ENCODE data around the gene IFI35.
"Not testable (repeated sequence)": the region's sequence is repeated elsewhere in the genome, so short reads cannot be mapped to it uniquely, and the experiment has no call there.

The IFI35 gene

DNA sequence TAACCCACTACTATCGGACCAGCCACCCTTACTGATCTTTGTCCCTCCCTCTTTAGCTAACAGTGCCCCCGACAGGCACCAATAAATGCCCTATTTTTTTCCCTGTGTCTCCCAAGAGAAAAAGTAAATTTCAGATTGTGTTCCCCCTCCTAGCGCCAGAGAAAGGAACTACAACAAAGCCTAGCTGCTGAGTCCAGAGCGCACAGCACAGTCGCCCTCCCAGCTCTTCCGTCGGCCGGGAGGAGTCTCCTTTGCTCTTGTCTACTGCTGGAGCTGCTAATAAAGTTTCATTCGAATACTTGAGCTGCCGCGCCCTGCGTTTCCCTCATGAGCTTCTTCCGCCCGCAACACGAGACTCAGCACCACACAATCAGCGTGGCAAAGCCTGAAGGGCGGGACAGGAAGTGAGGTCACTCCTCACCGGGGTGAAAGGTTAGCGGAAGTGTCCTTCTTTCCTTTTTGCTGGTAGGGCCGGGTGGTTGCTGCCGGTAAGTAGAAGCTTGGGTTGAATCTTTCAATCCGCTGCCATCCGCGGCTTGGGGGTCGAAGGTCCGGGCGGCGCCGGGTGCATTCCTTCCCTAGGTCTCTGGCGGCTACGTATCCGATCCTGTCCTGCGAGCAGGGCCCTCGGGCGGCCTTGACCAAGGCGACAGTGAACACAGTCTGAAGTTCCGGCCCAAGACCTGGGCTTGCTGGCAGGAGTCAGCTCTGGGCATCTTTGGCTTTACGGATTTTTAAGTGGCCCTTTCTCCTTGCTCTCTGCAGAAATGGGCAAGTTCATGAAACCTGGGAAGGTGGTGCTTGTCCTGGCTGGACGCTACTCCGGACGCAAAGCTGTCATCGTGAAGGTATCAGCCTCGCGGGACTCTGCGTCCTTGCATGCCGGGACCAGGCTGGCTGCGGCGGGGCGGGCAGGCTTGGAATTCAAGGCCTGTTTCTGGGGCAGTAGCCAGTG lies 8.3 kb upstream of the IFI35 start, which contains the start of gene RPL27:
RPL27 (plus strand) TSS at position 436 of the 955 bp plus-strand sequence; CDS start at position 768, 332 bp downstream.
- DNase-seq (ENCODE audit: low spot score) = peak; percentile 97

DNA sequence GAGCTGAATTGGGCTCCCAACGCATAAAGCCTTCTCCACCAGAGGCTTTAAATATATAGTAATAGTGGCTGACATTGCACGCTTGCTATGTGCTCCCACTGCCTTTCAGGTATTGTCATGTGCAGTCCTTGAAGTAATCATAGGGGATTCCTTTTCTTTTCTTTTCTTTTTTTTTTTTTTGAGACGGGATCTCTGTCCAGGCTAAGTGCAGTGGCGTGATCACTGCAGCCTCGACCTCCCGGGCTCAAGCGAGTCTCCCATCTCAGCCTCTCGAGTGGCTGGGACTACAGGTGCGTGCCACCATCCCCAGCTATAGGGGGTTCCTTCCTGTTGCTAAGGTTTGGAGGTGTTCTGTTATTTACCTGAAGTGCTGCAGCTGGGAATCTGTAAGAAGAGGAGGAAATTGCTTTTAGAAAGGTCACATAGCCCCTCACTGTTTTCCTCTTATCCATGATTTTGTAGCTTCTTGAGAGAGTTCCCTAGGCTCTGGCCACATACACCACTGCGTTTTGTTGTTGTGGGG lies 7.5 kb upstream of the IFI35 start:
- no peak for DNase-seq (ENCODE audit: low spot score)

DNA sequence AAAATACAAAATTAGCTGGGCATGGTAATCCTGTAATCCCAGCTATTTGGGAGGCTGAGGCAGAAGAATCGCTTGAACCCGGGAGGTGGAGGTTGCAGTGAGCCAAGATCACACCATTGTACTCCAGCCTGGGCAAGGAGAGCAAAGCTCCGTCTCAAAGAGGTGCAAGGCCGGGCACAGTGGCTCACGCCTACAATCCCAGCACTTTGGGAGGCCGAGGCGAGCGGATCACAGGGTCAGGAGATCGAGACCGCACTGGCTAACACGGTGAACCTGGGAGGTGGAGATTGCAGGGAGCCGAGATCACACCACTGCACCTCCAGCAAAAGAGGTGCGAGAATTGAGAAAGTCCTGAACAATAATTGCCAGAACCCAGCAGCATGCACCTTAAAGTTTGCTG lies 5.7 kb upstream of the IFI35 start:
- DNase-seq (ENCODE audit: low spot score) = not testable (repeated sequence)

DNA sequence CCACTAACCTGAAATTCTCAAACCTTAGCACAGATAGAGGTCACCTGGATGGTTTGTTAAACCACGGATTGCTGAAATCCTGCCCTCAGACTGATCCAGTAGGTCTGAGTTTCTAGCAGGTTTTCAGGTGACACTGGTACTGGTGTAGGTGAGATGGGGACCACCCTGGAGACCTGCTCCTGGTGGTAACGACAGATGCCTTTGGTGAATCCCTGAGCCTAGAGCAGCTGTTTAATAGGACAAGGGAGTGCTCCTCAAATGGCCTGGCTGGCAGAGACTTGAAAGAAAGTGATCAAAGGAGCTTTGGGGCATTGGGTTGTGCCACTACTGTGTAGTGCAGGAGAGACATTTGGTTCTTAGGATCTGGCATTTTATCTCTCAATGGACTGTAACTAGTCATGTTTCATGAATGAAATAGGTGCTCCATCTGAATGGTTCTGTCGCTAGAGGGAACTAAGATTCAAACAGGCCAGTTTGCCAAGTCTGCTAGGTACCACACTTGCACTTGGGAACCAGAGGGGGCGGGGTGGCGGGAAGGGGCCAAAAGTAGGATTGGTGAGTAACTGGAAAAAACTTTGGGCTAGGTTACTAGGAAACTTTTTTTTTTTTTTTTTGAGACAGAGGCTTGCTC lies 2.9 kb upstream of the IFI35 start:
- DNase-seq (ENCODE audit: low spot score) = no peak

DNA sequence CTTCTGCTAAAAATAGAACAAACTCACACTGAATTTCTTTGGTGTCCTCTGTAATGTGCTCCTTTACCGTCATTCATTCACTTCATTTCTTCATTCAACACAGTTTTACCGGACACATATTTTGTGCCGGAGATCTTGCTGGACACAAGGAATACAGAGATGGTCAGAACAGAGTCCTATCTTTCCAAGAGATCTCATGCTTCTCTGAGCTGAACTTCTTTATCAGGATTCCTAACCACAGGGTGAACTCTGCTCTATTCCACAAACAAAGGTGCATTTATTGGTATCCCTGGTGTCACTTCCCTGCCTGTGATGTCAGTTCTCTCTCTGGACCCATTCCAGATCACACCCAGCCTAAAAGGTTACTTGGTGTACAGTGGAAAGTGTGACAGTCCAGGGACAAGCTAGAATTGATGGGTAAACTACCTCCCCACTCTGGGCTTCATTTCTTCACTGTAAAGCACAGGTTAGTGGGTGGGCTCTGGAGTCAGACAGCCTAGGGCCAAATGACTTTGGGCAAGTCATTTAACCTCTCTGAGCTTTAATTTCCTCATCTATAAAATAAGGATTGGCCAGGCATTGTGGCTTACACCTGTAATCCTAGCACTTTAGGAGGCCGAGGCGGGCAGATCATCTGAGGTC lies 4.2 kb downstream of the IFI35 start:
- DNase-seq (ENCODE audit: low spot score) = no peak

DNA sequence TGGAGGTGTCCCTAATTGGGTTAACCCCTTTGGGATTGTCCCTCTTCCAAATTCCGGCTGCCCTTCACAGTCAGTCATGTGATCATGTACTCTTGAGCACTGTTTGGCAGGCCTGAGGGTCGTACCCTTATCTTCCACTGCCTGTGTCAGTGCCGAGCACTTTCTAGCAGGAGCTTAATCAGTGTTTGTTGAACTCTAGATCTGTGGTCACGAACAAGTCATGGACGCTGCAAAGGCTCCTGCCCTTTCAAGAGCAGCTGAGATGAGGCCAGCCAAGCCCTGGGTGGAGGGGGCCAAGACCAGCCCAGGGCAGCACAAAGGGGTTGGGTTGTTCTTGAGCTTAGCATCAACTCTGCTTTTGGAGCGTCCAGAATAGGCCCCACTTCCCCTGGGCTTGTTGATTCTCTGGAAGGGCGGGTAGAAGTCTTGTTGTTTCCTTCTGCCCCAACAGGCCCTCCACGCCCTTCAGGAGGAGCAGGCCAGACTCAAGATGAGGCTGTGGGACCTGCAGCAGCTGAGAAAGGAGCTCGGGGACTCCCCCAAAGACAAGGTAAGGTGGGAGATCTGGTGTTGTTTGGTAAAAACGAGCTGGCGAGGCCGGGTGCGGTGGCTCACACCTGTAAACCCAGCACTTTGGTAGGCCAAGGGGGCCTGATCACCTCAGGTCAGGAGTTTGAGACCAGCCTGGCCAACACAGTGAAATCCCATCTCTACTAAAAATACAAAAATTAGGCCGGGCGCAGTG lies 5.3 kb downstream of the IFI35 start:
- no peak for DNase-seq (ENCODE audit: low spot score)

DNA sequence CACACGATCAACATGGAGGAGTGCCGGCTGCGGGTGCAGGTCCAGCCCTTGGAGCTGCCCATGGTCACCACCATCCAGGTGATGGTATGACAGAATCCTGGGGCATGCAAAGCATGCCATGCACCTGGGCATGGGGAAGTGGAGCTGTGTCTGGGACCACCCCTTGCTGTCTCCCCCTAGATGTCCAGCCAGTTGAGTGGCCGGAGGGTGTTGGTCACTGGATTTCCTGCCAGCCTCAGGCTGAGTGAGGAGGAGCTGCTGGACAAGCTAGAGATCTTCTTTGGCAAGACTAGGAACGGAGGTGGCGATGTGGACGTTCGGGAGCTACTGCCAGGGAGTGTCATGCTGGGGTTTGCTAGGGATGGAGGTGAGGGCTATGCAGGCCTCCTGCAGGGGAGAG lies 6.7 kb downstream of the IFI35 start:
- no peak for DNase-seq (ENCODE audit: low spot score)

DNA sequence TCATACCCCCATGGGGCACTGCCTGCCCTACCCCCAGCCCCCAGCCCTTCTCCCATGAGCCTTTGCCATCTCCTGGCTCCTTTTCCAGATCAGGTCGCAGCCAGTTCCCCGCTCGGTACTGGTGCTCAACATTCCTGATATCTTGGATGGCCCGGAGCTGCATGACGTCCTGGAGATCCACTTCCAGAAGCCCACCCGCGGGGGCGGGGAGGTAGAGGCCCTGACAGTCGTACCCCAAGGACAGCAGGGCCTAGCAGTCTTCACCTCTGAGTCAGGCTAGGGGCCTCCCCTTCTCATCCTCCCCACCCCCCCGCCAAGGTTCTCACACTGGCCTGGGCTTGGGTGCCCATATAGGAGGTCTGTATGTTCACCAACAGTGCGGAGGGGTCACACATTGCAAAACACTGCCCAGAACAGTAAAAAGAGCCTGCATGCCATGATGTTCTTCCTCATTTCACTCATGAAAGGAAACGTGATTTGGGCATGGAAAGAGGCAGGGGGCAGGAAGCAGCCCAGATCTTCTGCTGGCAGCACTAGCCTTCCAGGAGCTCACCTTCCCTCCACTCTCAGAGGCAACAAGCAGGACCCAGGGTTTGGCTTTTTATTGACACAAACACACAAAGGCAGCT lies 7.5 kb downstream of the IFI35 start:
- DNase-seq (ENCODE audit: low spot score) = no peak

DNA sequence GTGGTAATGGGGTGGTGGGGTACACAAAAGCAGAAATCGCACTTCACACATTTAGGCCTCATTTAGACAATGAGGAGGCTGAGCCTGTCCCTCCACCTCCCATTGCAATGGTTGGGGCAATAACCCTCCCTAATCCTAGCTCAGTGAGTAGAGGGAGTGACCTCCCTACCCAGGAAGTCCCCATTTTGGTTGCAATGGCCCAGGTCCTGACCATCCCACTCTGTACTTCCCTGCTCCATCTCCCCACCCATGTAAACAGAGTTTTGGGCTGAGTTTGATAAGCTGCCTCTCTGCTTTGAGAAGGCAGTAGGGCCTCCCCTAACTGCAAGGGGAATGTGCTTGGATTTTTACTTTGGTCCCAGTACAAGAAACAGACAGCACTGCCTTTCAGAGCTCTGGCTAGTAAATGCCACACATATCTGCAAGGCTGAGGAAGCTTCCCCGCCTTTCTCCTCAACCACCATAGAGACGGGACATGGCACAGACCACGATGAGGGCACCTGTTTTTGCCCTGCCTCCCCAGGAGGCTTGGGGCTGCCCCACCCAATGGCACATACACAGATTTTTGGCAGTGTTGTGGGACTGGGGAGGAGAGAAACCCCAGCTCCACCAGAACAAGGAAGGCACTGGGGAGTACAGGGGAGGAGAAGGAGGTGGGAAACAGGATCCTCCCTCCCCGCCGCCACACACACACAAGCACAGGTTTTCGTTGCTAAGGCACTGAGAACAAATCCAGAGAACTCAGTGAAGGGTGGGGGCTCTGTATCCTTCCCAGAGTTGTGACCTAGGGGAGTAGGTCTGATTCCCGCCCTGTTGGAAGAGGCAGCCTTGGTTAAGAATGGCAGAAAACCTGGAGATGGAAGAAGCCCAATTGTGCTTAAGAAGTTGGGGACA lies 8.3 kb downstream of the IFI35 start:
- DNase-seq (ENCODE audit: low spot score) = no peak

DNA sequence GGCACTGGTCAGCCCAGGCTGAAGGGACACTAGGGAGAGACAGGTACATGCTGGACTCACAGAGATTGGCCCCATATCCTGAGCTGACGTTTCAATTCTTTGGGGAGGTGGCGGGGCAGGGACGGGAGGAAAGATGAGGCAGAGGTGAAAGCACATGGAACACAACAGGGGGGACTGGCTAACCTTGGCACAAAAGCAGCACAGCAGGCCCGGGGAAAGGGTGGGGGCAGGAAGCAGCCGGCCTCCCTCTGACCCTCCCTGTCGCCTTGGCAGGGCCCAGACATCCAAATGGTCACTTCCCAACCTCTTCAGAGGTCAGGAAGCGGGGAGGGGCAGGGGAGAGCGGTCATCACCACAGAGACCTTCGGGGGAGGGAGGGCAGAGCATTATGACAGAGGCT lies 9.0 kb downstream of the IFI35 start:
- DNase-seq (ENCODE audit: low spot score) = no peak

DNA sequence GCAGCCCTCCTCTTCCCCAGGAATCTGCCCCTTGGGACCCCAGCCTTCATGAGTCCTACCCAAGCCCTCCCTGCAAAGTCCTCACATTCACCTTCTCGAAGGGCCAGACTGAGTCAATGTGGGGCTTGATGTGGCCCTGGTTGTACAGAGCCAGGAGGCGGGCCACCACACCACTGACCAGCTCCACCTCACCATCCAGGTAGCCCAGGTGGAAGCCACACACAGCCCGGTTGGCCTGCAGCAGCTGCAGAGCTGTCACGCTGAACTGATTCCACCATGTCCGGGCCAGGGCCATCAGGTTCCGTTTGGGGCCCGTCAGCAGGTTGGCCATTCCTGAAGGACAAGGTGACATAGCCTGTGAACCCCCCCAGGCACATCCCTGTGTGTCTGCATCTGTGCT lies 9.6 kb downstream of the IFI35 start:
- DNase-seq (ENCODE audit: low spot score) = no peak

DNA sequence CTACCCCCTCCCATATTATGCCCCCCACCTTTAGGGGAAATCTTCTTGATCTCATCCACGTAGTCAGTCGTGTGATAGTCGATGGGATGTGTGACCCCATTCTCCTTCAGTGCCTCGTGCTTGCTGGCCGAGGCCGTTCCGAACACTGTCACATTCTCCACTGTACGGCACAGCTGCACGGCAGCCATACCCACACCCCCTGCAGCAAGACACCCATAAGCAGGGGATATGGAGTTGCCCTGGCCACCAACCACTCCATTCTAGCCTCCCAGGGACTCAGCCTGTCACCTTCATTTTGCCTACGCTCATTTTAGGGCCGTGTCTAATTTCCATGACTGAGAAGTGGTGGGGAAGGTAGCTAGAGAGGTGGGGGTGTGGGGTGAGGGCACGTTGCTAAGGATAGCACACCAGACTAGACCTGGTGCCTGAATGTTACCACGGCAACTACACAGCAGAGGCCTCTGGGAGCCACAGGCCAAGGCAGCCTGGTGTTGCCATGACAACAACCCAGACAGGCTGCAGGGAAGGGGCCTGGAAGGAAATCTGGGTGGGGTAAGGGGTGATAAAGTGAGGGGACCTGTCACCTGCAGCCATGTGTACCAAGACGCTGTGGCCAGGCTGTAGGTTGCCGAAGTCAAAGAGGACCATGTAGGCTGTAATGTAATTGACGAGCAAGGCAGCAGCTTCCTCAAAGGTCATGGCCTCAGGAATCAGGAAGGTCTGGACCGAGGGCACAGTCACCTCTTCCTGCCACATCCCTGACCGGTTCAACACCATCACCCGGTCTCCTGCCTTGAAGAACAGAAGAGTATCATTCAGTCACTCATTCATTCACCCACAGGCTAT lies 11.6 kb downstream of the IFI35 start:
- DNase-seq (ENCODE audit: low spot score) = no peak

DNA sequence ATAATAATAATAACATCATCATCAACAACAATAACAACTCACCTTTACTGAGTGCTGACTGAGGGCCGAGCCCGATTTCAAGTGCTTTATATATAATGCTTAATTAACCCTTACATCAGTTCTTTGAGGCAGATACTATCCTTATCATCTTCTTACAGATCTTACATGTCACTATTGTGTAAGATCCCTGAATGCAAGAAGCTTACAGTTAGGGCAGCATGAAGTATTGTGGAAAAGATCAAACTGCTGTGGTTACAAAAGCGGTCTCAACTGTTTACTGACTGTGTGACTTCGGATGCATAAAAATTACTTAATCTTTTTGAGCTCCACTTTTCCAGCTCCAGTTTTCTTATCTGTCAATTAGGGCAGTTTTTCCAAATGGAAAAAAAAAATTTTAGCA lies 12.3 kb downstream of the IFI35 start:
- no peak for DNase-seq (ENCODE audit: low spot score)

DNA sequence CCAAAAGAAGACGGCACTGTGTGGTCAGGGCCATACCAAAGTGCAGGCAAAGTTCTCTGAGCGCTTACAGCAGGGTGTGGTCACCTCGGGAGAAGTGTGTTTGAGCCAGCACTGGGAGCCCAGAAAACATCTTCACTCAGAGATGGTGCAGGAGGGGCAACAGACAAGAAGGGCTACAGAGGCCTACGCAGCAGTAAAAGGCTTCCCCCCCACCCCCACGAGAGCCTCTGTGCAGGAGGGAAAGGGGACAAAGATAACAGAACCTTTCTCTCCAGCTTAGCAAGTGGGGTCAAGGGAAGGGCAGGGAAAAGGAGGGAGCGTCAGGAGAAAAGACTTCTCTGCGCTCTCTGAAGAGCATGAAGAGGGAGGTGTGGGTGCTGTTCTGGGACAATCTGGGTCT lies 12.8 kb downstream of the IFI35 start:
- peak; percentile 41 for DNase-seq (ENCODE audit: low spot score)

DNA sequence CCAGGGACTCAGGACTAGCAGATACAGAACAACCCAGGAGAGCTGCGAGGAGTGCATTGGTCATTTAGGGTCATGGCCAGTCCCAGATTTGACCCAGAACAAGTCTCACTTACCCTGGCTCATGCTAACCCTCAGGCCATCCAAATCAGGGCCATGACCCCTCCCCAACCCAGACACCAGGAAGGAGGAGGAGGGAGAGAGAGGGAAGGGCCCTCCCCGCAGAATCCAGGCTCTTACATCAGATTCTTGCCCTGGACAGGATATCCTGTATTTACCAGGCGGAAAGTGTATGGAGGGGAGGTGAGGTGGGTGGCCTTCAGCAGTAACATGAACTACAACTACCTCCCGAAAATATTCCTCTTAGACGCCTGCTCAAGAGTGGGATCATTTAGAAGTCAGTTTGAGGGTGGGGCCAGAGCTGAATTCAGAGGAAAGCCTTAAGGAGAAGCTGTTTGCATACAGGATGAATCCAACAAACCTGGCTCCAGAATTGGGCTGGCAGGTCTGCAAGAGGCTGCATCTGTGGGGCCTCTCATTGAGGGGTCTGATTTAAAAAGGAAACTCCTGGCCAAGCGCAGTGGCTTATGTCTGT lies 13.5 kb downstream of the IFI35 start:
- DNase-seq (ENCODE audit: low spot score) = no peak

DNA sequence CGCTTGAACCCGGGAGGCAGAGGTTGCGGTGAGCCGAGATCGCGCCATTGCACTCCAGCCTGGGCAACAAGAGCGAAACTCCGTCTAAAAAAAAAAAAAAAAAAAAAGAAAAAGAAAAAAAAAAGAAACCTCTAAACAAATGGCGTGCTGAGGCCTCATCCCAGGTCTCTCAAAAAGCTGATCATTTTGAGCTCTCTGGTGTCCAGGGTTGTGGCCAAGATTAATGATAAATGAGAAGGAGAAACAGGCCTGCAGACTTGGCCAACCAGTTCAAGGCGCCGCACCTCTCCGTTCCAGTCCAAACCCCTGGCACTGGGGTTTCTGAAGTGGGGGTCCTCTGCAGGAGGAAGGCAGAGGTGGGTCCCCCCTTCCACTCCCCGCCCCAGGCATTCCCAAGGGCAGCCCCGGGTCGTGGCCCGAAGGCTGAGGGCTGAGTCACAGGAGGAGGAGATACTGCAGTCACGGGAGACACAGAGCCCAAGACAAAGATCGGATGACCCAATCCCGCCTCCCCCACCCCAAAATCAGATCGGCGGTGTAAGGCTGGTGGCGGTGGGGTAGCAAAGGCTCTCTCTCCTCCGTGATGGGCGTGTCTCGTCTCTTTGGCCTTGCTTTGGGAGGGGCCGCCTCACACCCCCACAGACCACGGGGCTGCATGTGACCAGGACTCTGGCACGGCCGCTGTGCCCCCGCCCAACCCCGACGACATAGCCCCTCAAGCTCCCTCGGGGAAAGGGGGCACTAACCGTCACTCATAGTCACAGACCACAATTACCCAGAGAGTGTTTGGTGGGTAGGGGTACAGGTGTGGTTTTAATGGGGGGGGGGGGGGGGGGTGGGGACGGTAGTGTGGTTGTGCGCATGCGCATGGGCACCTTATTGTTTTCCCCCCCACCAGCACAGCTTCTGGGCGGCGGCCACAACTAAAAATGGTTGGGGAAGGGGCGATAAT lies 14.5 kb downstream of the IFI35 start:
- peak; percentile 91 for DNase-seq (ENCODE audit: low spot score)

DNA sequence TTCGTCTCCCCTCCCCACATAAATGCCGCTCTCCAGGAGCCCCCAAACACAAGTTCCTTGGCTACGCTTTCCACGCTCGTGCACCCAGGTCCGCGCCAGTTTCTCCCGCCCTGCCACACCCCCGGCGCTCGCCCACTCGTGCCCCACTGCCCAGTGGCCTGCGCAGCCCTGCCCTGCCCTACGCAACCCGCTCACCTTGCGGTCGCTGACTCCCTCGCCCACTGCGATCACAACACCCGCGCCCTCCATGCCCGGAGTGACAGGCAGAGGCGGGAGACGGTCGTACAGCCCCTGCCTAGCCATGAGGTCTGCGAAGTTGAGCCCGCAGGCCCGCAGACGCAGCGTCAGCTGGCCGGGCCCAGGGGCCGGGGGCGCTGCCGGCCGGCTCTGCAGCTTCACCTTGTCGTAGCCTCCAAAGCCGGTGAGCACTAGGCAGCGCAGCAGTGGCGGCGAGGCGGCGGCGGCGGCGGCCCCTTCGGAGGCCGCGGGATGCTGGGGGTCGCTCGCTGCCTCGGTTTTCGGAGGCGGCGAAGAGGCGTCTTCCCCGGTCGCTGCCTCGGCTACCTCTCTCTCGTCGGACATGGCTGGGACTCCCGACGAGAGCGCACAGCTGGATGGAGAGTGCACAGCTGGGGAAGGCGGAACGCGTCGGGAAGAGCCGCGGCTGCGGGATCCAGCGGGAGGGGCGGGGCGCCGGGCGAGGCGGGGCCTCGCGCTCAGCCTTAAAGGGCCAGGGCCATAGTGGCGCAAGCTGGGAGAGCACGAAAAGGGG lies 15.3 kb downstream of the IFI35 start, which contains the start of gene VAT1:
VAT1 (minus strand) TSS at position 645 of the 772 bp plus-strand sequence; CDS start at position 582, 63 bp downstream.
- DNase-seq (ENCODE audit: low spot score) = peak; percentile 89
